ENCODE data around the gene SLC26A9. TPM values are rescaled to one million over a fixed set of nuclear protein-coding genes. Genes with fewer than 3 reads are reported as not detected.

The SLC26A9 gene
- total RNA-seq, 1 experiment from 2014 or later, result not detected

- Histone ChIP-seq H3K36me3 (ENCODE audit: insufficient read depth, low read length, poor library complexity, severe bottlenecking) (no peaks in the 10 kb centered on the region), H3K4me3 (ENCODE audit: low read depth, low read length, poor library complexity, severe bottlenecking) (no peak overlapping the region), H3K27me3 (replicated peaks; ENCODE audit: insufficient read depth, low read depth, low read length, poor library complexity) (no peaks in the 10 kb centered on the region), H3K9me3 (ENCODE audit: low read depth, low read length, poor library complexity, severe bottlenecking) (no peaks in the 10 kb centered on the region), H3K4me1 (ENCODE audit: insufficient read depth, low read length, poor library complexity, severe bottlenecking) (no peaks in the 10 kb centered on the region), H3K27ac (ENCODE audit: low read depth, low read length, poor library complexity, severe bottlenecking) (no peak overlapping the region)
- ChIA-PET CTCF (interaction anchor here (1.1 kb wide), 1 partner anchor 13 kb away, joined by 5 read pairs; no protein-coding TSS in a partner anchor), POLR2A (ENCODE audit: low non-redundant PET) (no interaction called here)
- intact Hi-C loops (cut with micrococcal nuclease; ENCODE audit: unreplicated experiment), result no loop called here
- BruUV-seq (replicated peaks), result no TSS peak
- TF ChIP-seq EZH2 (IDR thresholded peaks at IDR 0.05; ENCODE audit: borderline replicate concordance, low read depth, low read length, poor library complexity, severe bottlenecking) (no peak), CTCF (conservative IDR thresholded peaks at IDR 0.05; ENCODE audit: low read depth, low read length) (no peak)
- DNase-seq (ENCODE audit: low spot score), result no peak
Measured at GRCh38 chr1:205990226-205990625, 47.0 kb upstream of the SLC26A9 start.

- Histone ChIP-seq H3K9me3 (ENCODE audit: low read depth, low read length, poor library complexity, severe bottlenecking) (no peaks in the 10 kb centered on the region), H3K36me3 (ENCODE audit: insufficient read depth, low read length, poor library complexity, severe bottlenecking) (no peaks in the 10 kb centered on the region), H3K4me3 (ENCODE audit: low read depth, low read length, poor library complexity, severe bottlenecking) (no peak overlapping the region), H3K27me3 (replicated peaks; ENCODE audit: insufficient read depth, low read depth, low read length, poor library complexity) (no peaks in the 10 kb centered on the region), H3K27ac (ENCODE audit: low read depth, low read length, poor library complexity, severe bottlenecking) (no peak overlapping the region), H3K4me1 (ENCODE audit: insufficient read depth, low read length, poor library complexity, severe bottlenecking) (no peaks in the 10 kb centered on the region)
- no TSS peak for BruUV-seq (replicated peaks)
- TF ChIP-seq CTCF (conservative IDR thresholded peaks at IDR 0.05; ENCODE audit: low read depth, low read length), result no peak
- DNase-seq (ENCODE audit: low spot score), result no peak
- intact Hi-C loops (cut with micrococcal nuclease; ENCODE audit: unreplicated experiment), result no loop called here
- POLR2A ChIA-PET (ENCODE audit: low non-redundant PET), result no interaction called here
- CTCF ChIA-PET, result interaction anchor here (1.1 kb wide), 1 partner anchor 12 kb away, joined by 5 read pairs; no protein-coding TSS in a partner anchor
Measured at GRCh38 chr1:205989786-205990185, 46.5 kb upstream of the SLC26A9 start.

DNA sequence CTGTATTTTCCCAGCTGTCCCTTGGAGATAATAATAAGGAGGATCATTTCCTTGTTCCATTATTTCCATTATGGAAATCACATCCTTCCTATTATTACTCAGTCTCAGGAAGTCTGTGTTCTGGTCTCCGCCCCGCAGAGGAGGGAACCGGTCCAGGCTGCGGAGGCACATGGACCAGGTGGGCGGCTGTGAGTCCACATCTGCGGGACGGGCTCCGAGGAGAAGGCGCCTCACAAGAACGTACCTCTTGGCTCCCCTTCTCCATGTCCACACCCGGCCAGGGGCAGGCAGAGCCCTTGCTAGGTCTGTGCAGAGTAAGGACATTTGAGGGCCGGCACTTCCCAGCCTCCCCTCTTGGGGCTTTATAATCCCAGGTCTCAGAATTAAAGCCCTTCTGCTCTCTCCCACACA is 45.3 kb upstream of the SLC26A9 start:
- CTCF ChIA-PET, result no interaction called here
- Histone ChIP-seq H3K36me3 (ENCODE audit: insufficient read depth, low read length, poor library complexity, severe bottlenecking) (no peaks in the 10 kb centered on the region), H3K9me3 (ENCODE audit: low read depth, low read length, poor library complexity, severe bottlenecking) (no peaks in the 10 kb centered on the region), H3K4me3 (ENCODE audit: low read depth, low read length, poor library complexity, severe bottlenecking) (no peak overlapping the region), H3K27ac (ENCODE audit: low read depth, low read length, poor library complexity, severe bottlenecking) (no peak overlapping the region), H3K27me3 (replicated peaks; ENCODE audit: insufficient read depth, low read depth, low read length, poor library complexity) (no peaks in the 10 kb centered on the region), H3K4me1 (ENCODE audit: insufficient read depth, low read length, poor library complexity, severe bottlenecking) (no peaks in the 10 kb centered on the region)
- TF ChIP-seq CTCF (conservative IDR thresholded peaks at IDR 0.05; ENCODE audit: low read depth, low read length) (no peak), EZH2 (IDR thresholded peaks at IDR 0.05; ENCODE audit: borderline replicate concordance, low read depth, low read length, poor library complexity, severe bottlenecking) (no peak)
- BruUV-seq (replicated peaks), result no TSS peak
- POLR2A ChIA-PET (ENCODE audit: low non-redundant PET), result no interaction called here
- DNase-seq (ENCODE audit: low spot score), result no peak
- intact Hi-C loops (cut with micrococcal nuclease; ENCODE audit: unreplicated experiment), result no loop called here

Measured in A673 (cell line).